K562 (cell line): ENCODE data around the gene XRN1. TPM values are rescaled to one million over a fixed set of nuclear protein-coding genes. Genes with fewer than 3 reads are reported as not detected.

Experiments used
- ATAC-seq: fragments of 200-7000 bp; cut with Tn5 transposase; 3 replicates; pipeline ENCODE4 v1.9.1; 2020; ENCODE audit warnings: moderate library complexity
- BruUV-seq: library from RNA; stranded (reverse); fragments of 400-500 nt; replicated peaks from 2 replicates; lab custom pipeline; 2021; lab: Mats Ljungman, UMichigan
- CTCF ChIA-PET: fragments of 300-600 bp; formaldehyde crosslinking; extraction: SDS; loops from one replicate; lab custom pipeline; 2021; ENCODE audit warnings: low intra/inter-chr PET ratio; lab: Yijun Ruan, JAX
- POLR2A ChIA-PET: fragments of 300-600, 350-650 bp; sonication (Branson Sonifier 250); formaldehyde crosslinking; extraction: SDS; loops from one replicate; lab custom pipeline; 2021; ENCODE audit warnings: antibody characterized with exemption, inconsistent platforms; lab: Yijun Ruan, JAX
- DNase-seq, 4 experiments: peaks; one replicate each; pipeline versions ENCODE4 v3.0.0 to v3.0.0-alpha.2; 2011 to 2018; ENCODE audit warnings: low spot score in 3 of 4, mixed read lengths in 3 of 4; ENCODE audit errors: extremely low read depth in 1 of 4
- FAIRE-seq: peaks from 2 replicates; lab custom pipeline; 2011; peaks lifted over from hg19 to GRCh38; lab: Jason Lieb, UNC
- H2AFZ ChIP-seq: 2 replicates; pipeline ENCODE4 v1.6.0; 2011; ENCODE audit warnings: low read depth, low read length, control low read depth, inconsistent platforms
- H3K27ac ChIP-seq: fragments of 200-600 bp; 3 replicates; pipeline ENCODE4 v1.8.0; 2011; ENCODE audit warnings: low read depth, mild to moderate bottlenecking, control low read depth, inconsistent platforms, low read length, moderate library complexity, mixed read lengths; ENCODE audit errors: extremely low read depth
- H3K27me3 ChIP-seq, 2 experiments: fragments of 300-600 bp in 1 of 2; 2 replicates in 1 of 2; 3 replicates in 1 of 2; pipeline versions ENCODE4 v1.6.0 to v1.8.0; 2011; ENCODE audit warnings: inconsistent platforms in 2 of 2, low read length in 2 of 2, mild to moderate bottlenecking in 1 of 2, mixed read lengths in 1 of 2, moderate library complexity in 1 of 2; ENCODE audit not compliant: control insufficient read depth in 2 of 2, insufficient read depth in 2 of 2
- H3K36me3 ChIP-seq: fragments of 300-600 bp; 3 replicates; pipeline ENCODE4 v1.8.0; 2011; ENCODE audit warnings: mild to moderate bottlenecking, low read length, inconsistent platforms; ENCODE audit not compliant: control insufficient read depth, insufficient read depth
- H3K4me1 ChIP-seq, 2 experiments: fragments of 200-600 bp in 1 of 2; replicated peaks in 1 of 2; 2 replicates in 1 of 2; 3 replicates in 1 of 2; pipeline versions ENCODE4 v1.5.1 to v1.8.0; 2011; ENCODE audit warnings: inconsistent platforms in 2 of 2, low read length in 2 of 2, mild to moderate bottlenecking in 1 of 2, mixed read lengths in 1 of 2, moderate library complexity in 1 of 2; ENCODE audit not compliant: control insufficient read depth in 2 of 2, insufficient read depth in 2 of 2
- H3K4me2 ChIP-seq: 2 replicates; pipeline ENCODE4 v1.6.1; 2011; ENCODE audit warnings: low read length, control low read depth, inconsistent platforms, mixed read lengths; ENCODE audit not compliant: insufficient read depth
- H3K4me3 ChIP-seq: fragments of 200-600 bp; sonication (generic), shearing (Covaris generic); 2 replicates; pipeline ENCODE4 v1.5.1; 2016; ENCODE audit warnings: control low read depth, inconsistent platforms
- H3K79me2 ChIP-seq: fragments of 200-600 bp; 3 replicates; pipeline ENCODE4 v1.8.0; 2011; ENCODE audit warnings: low read length, inconsistent platforms; ENCODE audit not compliant: control insufficient read depth, insufficient read depth
- H3K9ac ChIP-seq, 2 experiments: 2 replicates each; pipeline versions ENCODE4 v1.6.0 to v1.6.1; 2011; ENCODE audit warnings: low read depth in 2 of 2, low read length in 2 of 2, control low read depth in 1 of 2, inconsistent platforms in 1 of 2, mild to moderate bottlenecking in 1 of 2, mixed read lengths in 1 of 2; ENCODE audit not compliant: insufficient read depth in 1 of 2
- H3K9me1 ChIP-seq: one replicate; pipeline ENCODE4 v1.6.0; 2011; ENCODE audit warnings: inconsistent platforms, mild to moderate bottlenecking, low read length, moderate library complexity; ENCODE audit not compliant: control insufficient read depth, insufficient read depth
- H3K9me3 ChIP-seq: replicated peaks from 2 replicates; pipeline ENCODE4 v1.5.1; 2011; ENCODE audit warnings: low read depth, low read length, inconsistent platforms; ENCODE audit not compliant: control insufficient read depth, insufficient read depth
- H4K20me1 ChIP-seq: replicated peaks from 2 replicates; pipeline ENCODE4 v1.6.1; 2011; ENCODE audit warnings: low read length, inconsistent platforms, mixed read lengths; ENCODE audit not compliant: control insufficient read depth, insufficient read depth
- CTCFL ChIP-seq: IDR thresholded peaks from 2 replicates; pipeline ENCODE4 v1.6.1; 2011; ENCODE audit warnings: borderline replicate concordance, low read depth, mild to moderate bottlenecking, moderate library complexity, low read length; ENCODE audit not compliant: insufficient read depth, poor library complexity, severe bottlenecking
- CUX1 ChIP-seq: fragments of 200-800 bp; sonication (Bioruptor generic); IDR thresholded peaks from 2 replicates; pipeline ENCODE4 v1.6.1; 2016; ENCODE audit warnings: missing genetic modification characterization, missing compliant biosample characterization
- E2F3 ChIP-seq: fragments of 250-450 bp; sonication (Bioruptor Pico); IDR thresholded peaks from 2 replicates; pipeline ENCODE4 v1.4.0; 2020; ENCODE audit warnings: mild to moderate bottlenecking
- NFE2 ChIP-seq: IDR thresholded peaks from 2 replicates; pipeline ENCODE4 v1.6.1; 2014; ENCODE audit warnings: antibody characterized with exemption, low read depth
- NFIX ChIP-seq: fragments of 250-450 bp; sonication (Bioruptor Pico); IDR thresholded peaks from 2 replicates; pipeline ENCODE4 v1.4.0; 2020; ENCODE audit warnings: low read depth, mild to moderate bottlenecking, moderate library complexity
- POLR2AphosphoS2 ChIP-seq: IDR thresholded peaks from 2 replicates; pipeline ENCODE4 v1.6.1; 2012; ENCODE audit warnings: low read length, improper control_type of control experiment
- POLR2AphosphoS5 ChIP-seq: IDR thresholded peaks from 2 replicates; pipeline ENCODE4 v1.6.1; 2011; ENCODE audit warnings: mild to moderate bottlenecking, low read depth, low read length, moderate library complexity; ENCODE audit not compliant: control insufficient read depth, insufficient read depth
- TEAD4 ChIP-seq, 2 experiments: sonication (generic) in 1 of 2; formaldehyde crosslinking in 1 of 2; IDR thresholded peaks; 2 replicates each; pipeline versions ENCODE4 v1.6.1 to v1.8.0; 2012 to 2022; ENCODE audit warnings: borderline replicate concordance in 1 of 2, inconsistent platforms in 1 of 2, low read length in 1 of 2, mild to moderate bottlenecking in 1 of 2, missing genetic modification reagents in 1 of 2
- TFAP4 ChIP-seq: sonication (generic); formaldehyde crosslinking; IDR thresholded peaks from 2 replicates; pipeline ENCODE4 v1.8.0; 2022; ENCODE audit warnings: missing genetic modification reagents, mild to moderate bottlenecking, moderate library complexity, borderline replicate concordance
- ZBTB8A ChIP-seq: fragments of 450-650 bp; IDR thresholded peaks from 2 replicates; pipeline ENCODE4 v1.6.1; 2018; ENCODE audit warnings: mild to moderate bottlenecking, moderate library complexity; ENCODE audit not compliant: partially characterized antibody
- ZNF212 ChIP-seq: fragments of 450-650 bp; formaldehyde crosslinking; IDR thresholded peaks from 2 replicates; pipeline ENCODE4 v1.4.0; 2020; ENCODE audit warnings: mild to moderate bottlenecking
- ZNF740 ChIP-seq, 3 experiments: fragments of 200-800 bp in 1 of 3; sonication (Bioruptor generic) in 1 of 3; sonication (generic) in 1 of 3; formaldehyde crosslinking in 1 of 3; IDR thresholded peaks; 2 replicates each; pipeline versions ENCODE4 v1.6.1 to v1.8.0; 2016 to 2022; ENCODE audit warnings: mild to moderate bottlenecking in 2 of 3, missing compliant biosample characterization in 2 of 3, missing genetic modification characterization in 2 of 3, missing genetic modification reagents in 1 of 3
- ZNF75A ChIP-seq: fragments of 450-650 bp; formaldehyde crosslinking; IDR thresholded peaks from 2 replicates; pipeline ENCODE4 v1.4.0; 2020; ENCODE audit warnings: mild to moderate bottlenecking
- WGBS: fragments of 100-300 bp; shearing (Covaris generic); methylation state at CpG from one replicate; pipeline ENCODE4 v1.1.6; 2016; ENCODE audit warnings: low coverage, mixed read lengths; ENCODE audit not compliant: insufficient coverage; ENCODE audit errors: missing lambda C conversion rate; 5-methylcytosine and 5-hydroxymethylcytosine counted together
- in situ Hi-C: fragments of 300-500 bp; cut with MboI; formaldehyde crosslinking; loops from 4 replicates; pipeline ENCODE4 v1.15.0; 2018; ENCODE audit warnings: inconsistent platforms, mixed read lengths
- intact Hi-C: fragments of 100-400 bp; cut with micrococcal nuclease; formaldehyde crosslinking; loops from 2 replicates; pipeline ENCODE4 v1.14.2; 2022
- polyA plus RNA-seq, 8 experiments: library from polyadenylated mRNA; depleted of rRNA in 4 of 8; stranded (reverse) in 5 of 8; unstranded in 3 of 8; fragments of >200 nt; fragmentation: Nextera tagmentation in 2 of 8; fragmentation: Illumina TruSeq in 1 of 8; extraction: Ambion mirVana in 2 of 8; extraction: Trizol in 1 of 8; gene quantifications; 2 replicates each; pipeline versions ENCODE4 v1.2.1 to v1.2.3, GENCODE V29; 2011 to 2014; ENCODE audit warnings: inconsistent platforms in 1 of 8, missing spikeins in 1 of 8
- total RNA-seq, 7 experiments: library from RNA; depleted of rRNA in 6 of 7; stranded (reverse); fragments of >200 nt in 6 of 7; fragmentation: Illumina TruSeq in 2 of 7; extraction: Trizol in 2 of 7; gene quantifications; 2 replicates each; pipeline versions ENCODE4 v1.2.1 to v1.2.3, GENCODE V29; 2011 to 2021; ENCODE audit warnings: low replicate concordance in 1 of 7

The XRN1 gene
- total and polyA plus RNA-seq, 9 of the 15 experiments (the other 6 are each of a cell fraction or from before 2014, with no cell fraction given), result 3.1 to 28.4 (median 17.2) TPM

GRCh38 chr3:142355692-142356091 lies 92.1 kb downstream of the XRN1 start:
- ATAC-seq (no peak), FAIRE-seq (no peak), DNase-seq (no peak)
- Histone ChIP-seq H3K4me3 (no peak overlapping the region), H2AFZ (no peak overlapping the region), H3K27me3 (no peaks in the 10 kb centered on the region), H3K4me2 (no peak overlapping the region), H4K20me1 (no peaks in the 10 kb centered on the region), H3K79me2 (no peaks in the 10 kb centered on the region), H3K36me3 (peaks cover 48% of the 10 kb centered on the region), H3K27ac (no peak overlapping the region), H3K4me1 (no peaks in the 10 kb centered on the region), H3K9ac (no peak overlapping the region), H3K9me3 (no peaks in the 10 kb centered on the region), H3K9me1 (no peaks in the 10 kb centered on the region)
- WGBS, result 94% methylated on average over 3 of the region's 3 CpGs
- in situ Hi-C loops (no loop called here), intact Hi-C loops (no loop called here)
- POLR2A ChIA-PET, result no interaction called here
- CTCF ChIA-PET, result no interaction called here
- BruUV-seq, result no TSS peak
- TF ChIP-seq ZNF740 (CRISPR knock-in tag; IDR thresholded peaks at IDR 0.05), result no peak
- no peak for TF ChIP-seq ZNF740 (tag; IDR thresholded peaks at IDR 0.05)
- no peak for TF ChIP-seq POLR2AphosphoS5
- no peak for TF ChIP-seq ZBTB8A
- TF ChIP-seq NFIX (CRISPR knock-in tag), result no peak
- TF ChIP-seq NFE2, result no peak
- TF ChIP-seq ZNF75A (CRISPR knock-in tag), result no peak
- TF ChIP-seq ZNF212, result no peak
- no peak for TF ChIP-seq E2F3 (CRISPR knock-in tag)
- no peak for TF ChIP-seq TFAP4 (CRISPR knock-in tag)
- TF ChIP-seq TEAD4 (IDR thresholded peaks at IDR 0.05; ENCODE audit: low read length), result no peak
- no peak for TF ChIP-seq TEAD4 (CRISPR knock-in tag; IDR thresholded peaks at IDR 0.05; ENCODE audit: borderline replicate concordance)
- TF ChIP-seq CUX1 (CRISPR knock-in tag), result no peak
- no peak for TF ChIP-seq CTCFL
- no peak for TF ChIP-seq POLR2AphosphoS2
